ENCODE results near the gene DIP2B.
"Not testable (repeated sequence)": the region's sequence is repeated elsewhere in the genome, so short reads cannot be mapped to it uniquely, and the experiment has no call there.

Gene DIP2B

DNA sequence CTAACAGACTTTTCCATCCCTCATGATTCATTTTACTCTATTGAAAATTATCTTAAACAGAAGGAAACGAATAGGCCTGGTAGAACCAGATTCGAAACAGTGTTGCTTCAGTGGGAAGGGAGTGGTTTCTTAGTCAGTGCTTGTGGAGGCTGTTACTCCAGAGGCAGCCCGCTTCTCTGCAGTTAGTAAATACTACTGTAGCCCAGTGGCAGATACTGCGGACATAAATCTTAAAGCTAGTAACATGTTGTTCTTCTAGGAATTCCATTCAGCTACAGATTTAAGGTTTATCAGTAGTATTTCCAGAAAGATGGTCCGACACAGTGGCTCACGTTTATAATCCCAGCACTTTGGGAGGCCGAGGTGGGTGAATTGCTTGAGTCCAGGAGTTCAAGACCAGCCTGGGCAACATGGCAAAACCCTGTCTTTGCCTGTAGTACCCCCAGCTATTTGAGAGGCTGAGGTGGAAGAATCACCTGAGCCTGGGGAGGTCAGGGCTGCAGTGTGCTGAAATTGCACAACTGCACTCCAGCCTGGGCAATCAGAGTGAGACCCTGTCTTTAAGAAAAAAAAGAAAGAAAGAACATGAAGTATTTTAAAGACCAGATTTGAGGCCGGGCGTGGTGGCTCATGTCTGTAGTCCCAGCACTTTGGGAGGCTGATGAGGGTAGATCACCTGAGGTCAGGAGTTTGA lies 45.9 kb downstream of the DIP2B start:
- DNase-seq (ENCODE audit: low read depth), result no peak

DNA sequence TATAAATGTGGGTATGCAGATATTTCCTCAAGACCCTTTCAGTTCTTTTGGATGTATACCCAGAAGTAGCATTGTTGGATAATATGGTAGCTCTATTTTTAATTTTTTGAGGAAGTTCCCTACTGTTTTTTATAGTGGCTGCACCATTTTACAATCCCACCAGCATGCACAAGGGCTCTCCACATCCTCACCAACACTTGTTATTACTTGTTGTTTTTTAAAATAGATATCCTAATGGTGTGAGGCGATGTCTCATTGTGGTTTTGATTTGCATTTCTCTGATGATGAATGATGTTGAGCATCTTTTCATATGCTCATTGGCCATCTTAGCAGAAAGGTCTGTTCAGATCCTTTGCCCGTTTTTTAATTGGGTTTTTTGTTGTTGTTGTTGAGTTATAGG lies 47.1 kb downstream of the DIP2B start:
- no peak for DNase-seq (ENCODE audit: low read depth)

DNA sequence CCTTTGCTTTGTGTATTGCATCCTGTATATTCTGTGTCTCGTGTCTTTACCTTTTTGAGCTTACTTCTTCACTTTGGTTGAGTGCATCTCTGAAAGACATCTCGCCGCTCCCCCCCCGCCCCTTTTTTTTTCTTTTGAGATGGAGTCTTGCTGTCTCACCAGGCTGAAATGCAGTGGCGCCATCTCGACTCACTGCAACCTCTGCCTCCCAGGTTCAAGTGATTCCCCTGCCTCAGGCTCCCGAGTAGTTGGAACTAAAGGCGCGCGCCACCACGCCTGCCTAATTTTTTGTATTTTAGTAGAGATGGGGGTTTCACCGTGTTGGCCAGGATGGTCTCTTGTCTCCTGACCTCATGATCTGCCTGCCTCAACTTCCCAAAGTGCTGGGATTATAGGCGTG lies 49.9 kb downstream of the DIP2B start:
- DNase-seq (ENCODE audit: low read depth), result no peak

DNA sequence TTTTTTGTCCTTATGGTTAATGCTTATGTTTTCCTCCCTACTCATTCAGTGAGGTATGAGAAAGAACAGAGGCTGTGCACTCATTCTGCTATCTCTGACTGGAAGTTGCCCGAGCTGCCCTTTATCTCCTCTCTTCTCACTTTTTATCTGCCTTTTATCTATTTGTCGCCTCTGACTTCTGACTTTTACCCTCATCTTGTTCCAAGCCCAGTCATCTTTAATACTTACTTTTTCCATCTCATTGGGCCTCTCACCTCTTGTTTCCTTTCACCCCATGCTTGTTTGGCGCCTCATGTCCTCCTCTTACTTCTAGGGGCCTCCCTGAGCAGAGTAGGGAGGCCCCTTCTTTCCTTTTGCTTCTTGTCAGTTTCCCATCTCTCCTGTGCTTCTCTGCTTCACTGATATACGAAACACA lies 50.7 kb downstream of the DIP2B start:
- no peak for DNase-seq (ENCODE audit: low read depth)

DNA sequence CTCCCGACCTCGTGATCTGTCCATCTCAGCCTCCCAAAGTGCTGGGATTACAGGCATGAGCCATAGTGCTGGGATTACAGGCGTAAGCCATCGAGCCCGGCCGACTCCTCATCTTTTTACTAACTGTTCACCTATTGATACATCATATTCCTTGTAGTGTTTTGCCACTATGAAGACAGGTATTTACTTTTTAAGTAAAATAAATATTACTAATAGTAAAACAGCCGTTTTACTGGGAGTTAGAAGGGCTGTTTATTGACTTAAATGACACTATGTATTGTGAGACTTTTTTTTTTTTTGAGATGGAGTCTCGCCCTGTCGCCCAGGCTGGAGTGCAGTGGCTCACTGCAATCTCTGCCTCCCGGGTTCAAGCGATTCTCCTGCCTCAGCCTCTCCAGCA lies 51.5 kb downstream of the DIP2B start:
- DNase-seq (ENCODE audit: low read depth), result no peak

DNA sequence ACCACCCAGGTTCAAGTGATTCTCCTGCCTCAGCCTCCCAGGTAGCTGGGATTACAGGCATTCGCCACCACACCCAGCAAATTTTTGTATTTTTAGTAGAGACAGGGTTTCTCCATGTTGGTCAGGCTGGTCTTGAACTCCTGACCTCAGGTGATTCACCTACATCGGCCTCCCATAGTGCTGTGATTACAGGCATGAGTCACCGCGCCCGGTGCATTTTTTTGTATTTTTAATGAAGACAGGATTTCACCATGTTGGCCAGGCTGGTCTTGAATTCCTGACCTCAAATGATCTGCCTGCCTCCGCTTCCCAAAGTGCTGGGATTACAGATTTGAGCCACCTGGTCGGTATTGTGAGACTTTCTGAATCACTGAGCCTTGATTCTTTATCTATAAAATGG lies 52.0 kb downstream of the DIP2B start:
- DNase-seq (ENCODE audit: low read depth), result not testable (repeated sequence)

DNA sequence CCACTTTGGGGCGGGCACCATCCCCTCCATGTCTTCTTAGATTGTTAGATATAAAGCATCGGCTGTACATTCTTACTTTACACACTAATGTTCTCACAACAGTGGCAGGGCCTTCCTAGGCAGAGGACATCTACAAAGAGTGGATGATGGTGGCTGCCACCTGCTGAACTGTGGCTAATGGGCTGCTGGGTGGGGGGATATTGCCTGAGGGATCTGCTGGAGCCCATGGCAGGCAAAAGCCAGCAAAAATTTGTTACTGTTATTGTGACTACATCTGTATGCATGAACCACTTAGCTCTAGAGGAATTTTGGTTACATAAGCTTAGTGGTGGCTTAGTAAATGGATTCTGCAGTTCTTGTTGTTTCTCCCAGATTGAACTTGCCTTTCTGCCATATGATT lies 52.6 kb downstream of the DIP2B start:
- no peak for DNase-seq (ENCODE audit: low read depth)

DNA sequence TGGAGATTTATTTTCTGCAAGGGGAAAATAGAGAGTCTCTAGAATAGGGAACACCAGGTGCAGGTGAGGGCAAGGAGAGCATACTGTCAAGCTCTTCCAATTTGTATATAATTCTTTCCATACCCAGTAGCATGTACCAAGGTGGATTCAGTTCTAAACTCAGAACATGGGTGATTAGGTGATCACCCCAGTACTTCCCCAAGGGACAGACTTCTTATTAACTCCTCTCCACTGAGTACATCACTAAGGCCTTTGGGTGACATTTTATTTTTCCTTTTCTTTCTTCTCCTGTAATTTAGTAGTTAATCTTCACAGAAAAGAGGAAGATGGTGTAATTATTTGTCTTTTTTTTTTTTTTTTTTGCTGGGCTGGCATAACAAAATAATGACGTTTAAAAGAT lies 54.2 kb downstream of the DIP2B start:
- DNase-seq (ENCODE audit: low read depth), result no peak

DNA sequence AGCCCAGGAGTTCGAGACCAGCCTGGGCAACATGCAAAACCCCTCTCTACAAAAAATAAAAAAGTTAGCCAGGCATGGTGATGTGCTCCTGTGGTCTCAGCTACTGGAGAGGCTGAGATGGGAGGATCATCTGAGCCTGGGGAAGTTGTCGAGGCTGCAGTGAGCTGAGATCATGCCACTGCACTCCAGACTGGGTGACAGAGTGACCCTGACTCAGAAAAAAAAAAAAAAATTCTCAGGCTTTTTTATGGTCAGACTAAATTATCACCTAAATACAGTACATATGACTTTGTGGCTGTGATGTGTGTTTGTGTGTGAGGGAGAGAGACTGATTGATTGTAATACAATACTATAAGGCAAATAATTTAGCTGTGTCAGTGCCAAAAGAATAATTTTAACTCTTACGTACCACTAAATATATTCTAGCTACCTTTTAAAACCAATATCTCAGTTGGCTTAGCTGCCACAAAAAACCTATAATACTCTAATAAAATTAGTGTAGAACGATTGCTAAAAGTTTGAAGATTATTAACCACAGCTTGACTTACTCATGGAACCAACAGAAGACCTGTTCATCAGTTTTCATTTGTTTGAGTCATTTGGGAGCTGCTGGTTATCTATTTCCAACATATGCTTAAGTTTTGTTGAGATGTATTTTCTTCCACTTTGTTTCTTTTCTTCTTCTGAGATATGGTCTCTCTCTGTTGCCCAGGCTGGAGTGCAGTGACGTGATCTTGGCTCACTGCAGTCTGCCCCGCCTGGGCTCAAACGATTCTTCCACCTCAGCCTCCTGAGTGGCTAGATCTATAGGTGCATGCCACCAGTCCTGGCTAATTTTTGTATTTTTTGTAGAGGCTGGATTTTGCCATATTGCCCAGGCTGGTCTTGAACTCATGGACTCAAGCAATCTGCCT lies 58.0 kb downstream of the DIP2B start:
- DNase-seq (ENCODE audit: low read depth), result no peak

DNA sequence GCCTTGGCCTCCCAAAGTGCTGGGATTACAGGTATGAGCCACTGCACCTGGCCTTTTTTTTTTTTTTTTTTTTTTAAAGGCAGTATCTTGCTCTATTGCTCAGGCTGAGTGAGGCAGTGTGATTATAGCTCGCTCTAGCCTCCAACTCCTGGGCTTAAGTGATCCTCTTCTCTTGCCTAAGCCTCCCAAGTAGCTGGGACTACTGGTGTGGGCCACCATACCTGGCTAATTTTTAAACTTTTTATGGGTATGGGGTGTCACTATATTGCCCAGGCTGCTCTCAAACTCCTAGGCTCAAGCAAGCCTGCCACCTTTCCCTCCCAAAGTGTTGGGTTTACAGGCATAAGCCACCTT lies 58.6 kb downstream of the DIP2B start:
- no peak for DNase-seq (ENCODE audit: low read depth)

DNA sequence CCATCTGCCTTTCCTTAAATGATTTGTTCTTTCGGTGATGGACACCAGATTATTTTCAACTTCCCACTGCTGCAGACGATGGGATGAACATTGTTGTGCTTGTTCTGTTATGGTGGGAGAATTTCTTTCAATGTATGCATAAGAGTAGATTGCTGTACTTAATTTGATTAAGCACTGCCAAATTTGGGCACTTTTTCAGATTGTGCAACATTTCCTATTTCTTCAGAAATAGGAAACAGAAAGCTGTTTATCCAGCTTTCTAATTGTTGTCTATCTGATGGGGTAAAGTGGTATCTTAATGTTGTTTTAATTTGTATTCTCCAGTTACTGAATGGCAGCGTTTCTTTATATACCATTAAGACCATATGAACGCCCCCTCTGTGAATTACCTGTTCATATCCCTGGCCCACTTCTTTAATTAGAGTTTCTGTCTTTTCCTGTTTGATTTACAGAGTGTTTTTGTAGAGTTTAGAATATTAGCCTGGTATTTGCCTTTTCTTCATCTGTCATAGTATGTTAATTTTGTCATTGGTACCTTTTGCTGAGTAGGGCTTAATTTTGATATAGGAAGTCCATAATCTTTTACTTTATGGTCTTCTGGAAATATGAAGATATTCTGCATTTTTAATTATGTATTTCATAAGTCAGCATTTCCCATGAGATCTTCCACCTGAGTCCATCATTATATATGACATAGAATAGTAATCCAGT lies 59.6 kb downstream of the DIP2B start:
- no peak for DNase-seq (ENCODE audit: low read depth)

DNA sequence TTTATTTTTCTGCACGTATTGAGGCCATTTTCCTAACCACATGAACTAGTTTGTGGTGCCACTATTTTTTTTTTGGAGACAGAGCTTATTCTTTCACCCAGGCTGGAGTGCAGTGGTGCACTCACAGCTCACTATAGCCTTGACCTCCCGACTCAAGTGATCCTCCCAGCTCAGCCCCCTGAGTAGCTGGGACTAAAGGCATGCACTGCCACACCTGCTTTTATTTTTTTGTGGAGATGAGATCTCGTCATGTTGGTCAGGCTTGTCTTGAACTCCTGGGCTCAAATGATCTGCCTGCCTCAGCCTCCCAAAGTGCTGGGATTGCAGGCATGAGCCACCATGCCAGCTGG lies 60.1 kb downstream of the DIP2B start:
- DNase-seq (ENCODE audit: low read depth), result no peak

DNA sequence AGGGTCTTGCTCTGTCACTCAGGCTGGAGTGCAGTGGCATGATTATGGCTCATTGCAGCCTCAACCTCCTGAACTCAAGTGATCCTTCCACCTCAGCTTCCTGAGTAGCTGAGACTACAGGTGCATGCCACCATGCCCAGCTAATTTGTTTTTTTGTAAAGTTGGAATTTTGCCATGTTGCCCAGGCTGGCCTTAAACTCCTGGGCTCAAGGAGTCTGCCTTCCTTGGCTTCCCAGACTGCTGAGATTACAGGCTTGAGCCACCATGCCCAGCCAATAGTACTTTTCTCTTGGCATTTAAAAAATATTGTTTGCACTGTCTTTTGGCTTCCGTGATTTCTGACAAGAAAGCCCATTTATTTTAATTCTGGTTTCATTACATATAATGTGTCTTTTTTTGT lies 61.3 kb downstream of the DIP2B start:
- no peak for DNase-seq (ENCODE audit: low read depth)

DNA sequence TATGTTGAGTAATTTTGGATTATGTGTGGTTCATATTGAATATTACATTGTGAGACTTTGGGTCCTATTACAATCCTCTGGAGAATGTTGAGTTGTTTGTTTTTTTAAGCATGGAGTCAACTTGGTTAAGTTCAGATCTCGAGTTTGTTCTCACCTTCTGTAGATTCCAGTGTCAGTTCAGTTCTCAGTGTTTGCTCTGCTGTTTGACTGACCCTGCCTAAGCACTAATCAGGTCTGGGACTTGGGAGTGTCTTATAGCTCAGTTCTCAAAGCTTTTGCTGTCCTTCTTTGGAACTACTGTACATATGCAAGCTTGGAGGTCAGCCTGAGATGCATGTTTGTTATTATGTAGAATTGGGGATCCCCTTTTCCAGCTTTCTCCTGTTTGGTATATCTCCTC lies 63.1 kb downstream of the DIP2B start:
- no peak for DNase-seq (ENCODE audit: low read depth)

DNA sequence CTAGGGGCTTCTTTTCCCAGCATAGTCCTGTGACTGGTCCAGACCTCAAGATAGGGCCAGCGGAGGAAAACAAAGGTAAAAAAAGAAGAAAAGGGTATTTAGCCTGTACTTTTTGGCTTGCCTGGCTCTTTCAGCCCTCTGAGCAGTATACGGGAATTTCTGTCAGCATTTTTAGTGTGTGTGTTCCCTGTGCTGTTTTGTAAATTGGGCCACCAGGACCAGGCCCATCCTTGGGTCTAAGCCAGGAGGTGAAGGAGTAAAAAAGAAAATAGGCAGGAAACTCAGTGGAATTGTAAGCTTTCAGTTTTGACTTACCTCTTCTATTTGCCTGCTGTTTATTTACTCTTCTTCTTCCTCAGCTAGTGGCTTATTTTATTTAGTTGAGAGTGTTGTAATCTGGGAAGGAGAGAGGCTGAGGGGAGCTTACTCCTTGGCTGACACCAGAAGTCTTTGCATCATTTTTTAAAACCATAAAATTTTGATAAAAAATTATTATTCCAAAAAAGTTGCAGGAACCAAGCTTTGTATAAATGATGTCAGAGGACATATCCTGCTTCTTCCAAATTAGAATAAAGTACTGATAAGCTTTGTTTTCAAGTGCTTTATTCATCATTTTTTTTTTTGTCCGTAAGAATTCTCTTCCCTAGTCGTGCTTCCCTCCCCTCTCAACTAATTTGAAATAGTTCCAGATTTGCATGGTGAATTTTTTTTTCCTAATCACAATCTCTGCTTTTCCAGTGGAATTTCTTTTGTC lies 63.7 kb downstream of the DIP2B start:
- DNase-seq (ENCODE audit: low read depth), result no peak

DNA sequence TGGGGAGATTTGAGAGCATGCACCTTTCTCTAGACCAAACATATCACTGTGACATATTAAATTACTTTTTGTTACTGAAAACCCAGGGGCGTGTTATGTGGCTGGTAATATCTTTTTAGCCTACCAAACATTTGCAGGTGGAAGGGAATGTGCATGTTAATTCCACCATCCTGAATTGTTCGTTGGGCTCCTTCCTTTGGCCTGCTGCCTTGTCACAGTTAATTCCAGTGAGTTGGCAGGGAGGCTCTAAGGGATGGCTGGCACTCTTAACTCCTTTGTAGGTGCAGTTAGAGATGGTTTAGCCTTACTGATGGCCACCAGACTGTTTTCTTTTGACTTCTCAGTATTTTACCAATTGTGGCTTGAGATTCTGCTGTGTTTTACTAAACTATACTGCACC lies 64.5 kb downstream of the DIP2B start:
- DNase-seq (ENCODE audit: low read depth), result no peak

DNA sequence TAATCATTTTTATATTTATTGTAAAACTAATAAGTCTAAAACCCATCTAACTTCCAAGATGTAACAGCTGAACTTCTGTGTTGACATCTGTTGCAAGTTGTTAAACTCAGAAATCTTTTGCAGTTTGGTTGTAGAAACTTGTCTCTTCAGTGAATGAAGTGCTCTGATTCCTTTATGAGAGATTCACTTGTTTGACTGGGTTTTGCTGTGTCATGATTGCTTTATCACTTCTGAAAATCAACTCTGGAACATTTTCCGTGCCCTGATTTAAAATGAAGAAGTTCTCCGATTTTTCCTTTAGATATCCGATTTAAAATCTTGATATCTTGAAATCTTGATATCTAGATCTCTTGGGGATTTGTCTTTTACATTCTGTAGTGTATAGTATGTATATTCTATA lies 65.1 kb downstream of the DIP2B start:
- DNase-seq (ENCODE audit: low read depth), result no peak

DNA sequence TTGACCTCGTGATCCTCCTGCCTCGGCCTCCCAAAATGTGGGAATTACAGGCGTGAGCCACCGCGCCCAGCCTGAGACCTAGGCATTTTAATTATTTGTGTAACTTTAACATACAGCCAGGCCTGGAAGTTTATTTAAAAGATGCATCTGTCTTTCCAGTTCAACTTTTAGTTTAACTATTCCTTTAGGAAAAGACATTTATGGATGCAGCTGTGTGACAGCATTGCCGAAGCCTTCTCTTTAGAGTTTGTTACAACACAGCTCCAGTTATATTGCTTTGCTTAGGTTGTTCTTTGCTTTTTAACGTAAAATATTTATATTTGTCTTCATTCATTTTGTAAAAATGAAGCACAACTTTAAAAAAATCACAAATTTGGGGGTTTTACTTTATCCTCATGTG lies 67.0 kb downstream of the DIP2B start:
- DNase-seq (ENCODE audit: low read depth), result no peak

DNA sequence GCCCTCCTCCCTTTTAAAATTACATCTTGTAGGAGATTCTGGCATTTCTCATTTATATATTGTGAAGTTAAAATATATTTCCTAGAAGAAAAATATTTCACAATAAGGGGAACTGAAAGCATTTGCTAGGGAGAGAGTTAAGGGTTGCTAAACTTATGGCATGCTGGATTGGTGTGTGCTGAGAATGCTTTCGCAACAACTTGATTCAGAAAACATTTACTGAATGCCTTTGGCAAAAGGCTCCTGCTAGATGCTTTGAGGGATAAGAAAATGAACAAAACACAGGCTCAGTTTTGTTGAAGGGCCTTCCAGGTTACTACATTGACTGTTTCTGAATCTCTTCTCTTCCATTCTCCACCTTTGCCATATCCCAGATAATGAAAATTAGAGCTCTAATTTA lies 67.5 kb downstream of the DIP2B start:
- no peak for DNase-seq (ENCODE audit: low read depth)

DNA sequence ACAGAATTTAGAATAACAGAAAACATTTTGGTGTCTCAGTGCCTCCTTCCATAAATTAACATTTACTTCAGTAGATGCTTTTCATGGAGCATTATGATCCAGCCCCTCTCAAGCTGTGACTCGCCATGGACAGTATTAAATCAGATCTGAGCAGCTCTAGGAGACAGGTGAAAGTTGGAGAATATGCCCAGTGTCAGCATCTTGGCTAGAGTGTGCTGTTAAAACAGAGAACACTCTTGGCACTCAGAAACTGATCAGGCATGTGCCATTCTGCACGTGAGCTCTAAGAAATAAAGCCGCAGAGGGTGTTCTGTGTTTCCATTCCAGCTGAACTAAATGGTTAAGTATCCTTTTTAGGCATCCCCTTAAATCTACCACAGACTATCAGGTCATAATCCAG lies 68.0 kb downstream of the DIP2B start:
- no peak for DNase-seq (ENCODE audit: low read depth)

DNA sequence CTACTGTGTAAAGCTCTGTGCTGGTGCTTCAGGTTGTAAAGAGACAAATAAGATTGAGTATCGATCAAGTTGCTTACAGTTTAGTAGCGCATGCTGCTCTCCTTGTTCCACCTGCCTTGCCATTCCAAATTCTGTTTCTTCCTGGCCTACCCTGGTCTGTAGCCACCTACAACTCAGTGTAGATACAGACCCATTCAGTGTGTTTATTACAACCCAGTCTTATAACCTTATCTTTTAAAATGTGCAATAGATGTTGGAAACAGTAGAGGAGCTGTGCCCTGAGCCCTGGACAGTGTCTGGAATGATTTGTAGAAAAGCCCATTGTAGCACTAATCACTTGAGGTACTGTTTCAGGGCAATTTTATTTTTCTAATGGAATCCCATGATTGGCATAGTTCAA lies 68.5 kb downstream of the DIP2B start:
- no peak for DNase-seq (ENCODE audit: low read depth)

DNA sequence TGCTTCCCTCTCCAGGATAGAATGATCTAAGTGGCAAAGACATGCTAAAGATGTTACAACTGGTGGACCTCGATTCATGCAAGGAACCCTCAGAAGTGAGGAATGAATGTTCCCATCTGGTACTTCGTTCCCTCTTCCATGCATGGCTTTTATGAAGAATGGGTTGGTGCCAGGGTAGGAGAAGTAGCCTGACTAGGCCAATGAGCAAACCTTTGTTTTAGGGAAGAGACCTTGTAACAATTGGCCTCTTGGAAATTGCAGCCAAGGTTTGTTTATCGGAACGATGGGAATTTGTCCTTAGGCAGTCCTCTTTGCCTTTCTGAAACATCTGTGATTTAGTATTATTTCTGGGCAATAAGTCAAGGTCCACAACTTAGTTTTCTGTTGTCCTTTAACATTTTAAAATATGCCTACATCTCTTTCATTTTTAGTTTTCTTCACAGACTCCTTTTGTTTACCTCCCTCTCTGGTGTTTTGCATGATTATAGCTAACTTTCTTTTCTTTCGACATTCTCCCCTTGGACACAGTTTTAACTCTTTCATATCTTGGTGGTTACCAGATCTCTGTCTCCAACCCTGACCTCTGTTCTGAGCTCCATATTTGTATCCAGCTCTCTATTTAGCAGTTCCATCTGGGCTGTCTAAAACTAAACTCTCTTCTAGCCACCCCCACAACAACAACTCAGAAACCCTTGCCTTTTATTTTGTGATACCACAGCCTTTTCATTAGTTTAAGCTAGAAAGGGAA lies 70.0 kb downstream of the DIP2B start:
- no peak for DNase-seq (ENCODE audit: low read depth)

Data from activated T-helper 9 cell treated with anti-CD3 and anti-CD28 coated beads, Interleukin-2, amount 50 U/mL, for 16 hours (primary cell).